SU-DHL-6 (cell line): Measurements from ENCODE around the gene NOSIP.

Experiments
- H2AFZ ChIP-seq: fragments of 200-600 bp; sonication (generic); 2 replicates; pipeline ENCODE4 v1.6.1; 2014; ENCODE audit warnings: low read depth, mild to moderate bottlenecking, moderate library complexity, mixed read lengths, antibody characterized with exemption, low read length; ENCODE audit not compliant: severe bottlenecking
- H3F3A ChIP-seq: fragments of 200-600 bp; shearing (Covaris generic); 2 replicates; pipeline ENCODE4 v1.6.0; 2016; ENCODE audit warnings: antibody characterized with exemption, mild to moderate bottlenecking; ENCODE audit not compliant: insufficient read depth
- H3K27ac ChIP-seq: fragments of 200-600 bp; sonication (generic); 2 replicates; pipeline ENCODE4 v1.5.1; 2016; ENCODE audit warnings: low read depth, mild to moderate bottlenecking, low read length, moderate library complexity, mixed read lengths
- H3K27me3 ChIP-seq: fragments of 200-600 bp; sonication (generic), shearing (Covaris generic); 2 replicates; pipeline ENCODE4 v1.6.0; 2014; ENCODE audit warnings: mild to moderate bottlenecking, low read length
- H3K36me3 ChIP-seq: fragments of 200-600 bp; sonication (generic); 2 replicates; pipeline ENCODE4 v1.6.1; 2014; ENCODE audit warnings: mild to moderate bottlenecking, low read length, mixed read lengths
- H3K4me2 ChIP-seq: fragments of 300-600, 200-600 bp; shearing (Covaris generic), sonication (generic); 2 replicates; pipeline ENCODE4 v1.6.0; 2014; ENCODE audit warnings: low read length, low read depth, mild to moderate bottlenecking; ENCODE audit not compliant: poor library complexity, severe bottlenecking
- H3K4me3 ChIP-seq: fragments of 200-600 bp; sonication (generic); 2 replicates; pipeline ENCODE4 v1.5.1; 2014; ENCODE audit warnings: antibody characterized with exemption, low read length, mild to moderate bottlenecking, mixed read lengths; ENCODE audit not compliant: insufficient read depth, poor library complexity, severe bottlenecking
- H3K79me2 ChIP-seq: fragments of 200-600 bp; sonication (generic); 2 replicates; pipeline ENCODE4 v1.6.1; 2014; ENCODE audit warnings: mild to moderate bottlenecking, low read length, moderate library complexity; ENCODE audit not compliant: insufficient read depth
- H3K9ac ChIP-seq: fragments of 200-600 bp; sonication (generic); 2 replicates; pipeline ENCODE4 v1.7.0; 2014; ENCODE audit warnings: mild to moderate bottlenecking, low read length
- H3K9me2 ChIP-seq: fragments of 200-600 bp; sonication (generic); replicated peaks from 2 replicates; pipeline ENCODE4 v1.6.1; 2014; ENCODE audit warnings: low read length; ENCODE audit not compliant: insufficient read depth
- H3K9me3 ChIP-seq: fragments of 200-600 bp; sonication (generic); 2 replicates; pipeline ENCODE4 v1.6.1; 2014; ENCODE audit warnings: low read length, mixed read lengths; ENCODE audit not compliant: insufficient read depth
- H4K20me1 ChIP-seq: fragments of 200-600 bp; sonication (generic); 2 replicates; pipeline ENCODE4 v1.6.1; 2014; ENCODE audit warnings: low read depth, mild to moderate bottlenecking, antibody characterized with exemption, low read length, moderate library complexity, mixed read lengths
- CTCF ChIP-seq: fragments of 200-600 bp; sonication (generic); IDR thresholded peaks from one replicate; pipeline ENCODE4 v1.5.1; 2017; ENCODE audit warnings: antibody characterized with exemption, mild to moderate bottlenecking, low read length, moderate library complexity; ENCODE audit not compliant: insufficient read depth, poor library complexity, severe bottlenecking
- EZH2phosphoT487 ChIP-seq: fragments of 200-600 bp; sonication (generic), shearing (Covaris generic); conservative IDR thresholded peaks from 2 replicates; pipeline ENCODE4 v1.6.1; 2018; ENCODE audit warnings: mild to moderate bottlenecking, antibody characterized with exemption, low read length, moderate library complexity, mixed read lengths

Gene NOSIP

DNA sequence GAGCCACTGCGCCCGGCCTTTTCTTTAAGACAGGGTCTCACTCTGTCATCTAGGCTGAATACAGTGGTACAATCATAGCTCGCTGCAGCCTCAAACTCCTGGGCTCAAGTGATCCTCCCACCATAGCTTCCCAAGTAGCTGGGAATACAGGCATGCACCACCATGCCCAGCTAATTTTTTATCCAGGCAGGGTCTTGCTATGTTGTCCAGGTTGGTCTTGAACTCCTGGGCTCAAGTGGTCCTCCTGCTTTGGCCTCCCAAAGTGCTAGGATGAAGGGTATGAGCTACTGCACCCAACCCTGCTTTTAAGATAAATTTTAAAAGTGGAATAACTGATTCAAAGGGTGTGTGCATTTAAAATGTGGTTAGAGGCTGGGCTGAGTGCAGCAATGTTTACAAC, 14.1 kb downstream of the NOSIP start:
- H3K27ac ChIP-seq = no peak overlapping the region
- peaks cover 64% of the 10 kb centered on the region for H3K79me2 ChIP-seq
- H3K9me2 ChIP-seq = no peaks in the 10 kb centered on the region
- H2AFZ ChIP-seq = no peak overlapping the region
- no peaks in the 10 kb centered on the region for H3K9me3 ChIP-seq
- no peak overlapping the region for H3K4me3 ChIP-seq
- H4K20me1 ChIP-seq = no peaks in the 10 kb centered on the region
- H3K27me3 ChIP-seq = no peaks in the 10 kb centered on the region
- TF ChIP-seq EZH2phosphoT487 (no peak), CTCF (no peak)
- H3F3A ChIP-seq = no peaks in the 10 kb centered on the region
- no peak overlapping the region for H3K4me2 ChIP-seq
- H3K9ac ChIP-seq = no peak overlapping the region
- H3K36me3 ChIP-seq = no peaks in the 10 kb centered on the region

GRCh38 chr19:49565261-49565660, 15.1 kb downstream of the NOSIP start:
- Histone ChIP-seq H3K27ac (no peak overlapping the region), H4K20me1 (no peaks in the 10 kb centered on the region), H3K4me3 (no peak overlapping the region), H3K27me3 (no peaks in the 10 kb centered on the region), H3K9me3 (no peaks in the 10 kb centered on the region), H3K9ac (no peak overlapping the region), H2AFZ (no peak overlapping the region), H3K9me2 (no peaks in the 10 kb centered on the region), H3F3A (no peaks in the 10 kb centered on the region), H3K79me2 (peaks cover 62% of the 10 kb centered on the region), H3K4me2 (no peak overlapping the region), H3K36me3 (no peaks in the 10 kb centered on the region)
- TF ChIP-seq CTCF = no peak
- TF ChIP-seq EZH2phosphoT487 = no peak

DNA sequence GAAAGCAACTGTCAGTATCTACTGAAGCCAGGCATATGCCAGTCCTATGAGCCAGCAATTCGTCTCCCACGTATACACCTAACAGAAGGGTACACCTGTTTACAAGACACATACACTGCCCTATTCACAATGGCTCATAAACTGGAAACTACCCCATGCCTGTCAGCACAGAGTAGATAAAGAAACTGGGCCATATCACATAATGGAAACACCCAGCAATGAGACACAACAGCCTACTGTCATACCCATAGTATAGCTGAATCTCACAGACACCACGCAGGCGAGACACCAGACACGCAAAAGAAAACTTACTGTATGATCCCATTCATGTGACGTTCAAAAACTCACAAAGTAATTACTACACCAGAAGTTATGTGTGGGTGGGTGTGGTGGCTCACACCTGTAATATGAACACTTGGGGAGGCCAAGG, 15.7 kb downstream of the NOSIP start:
- H3K27me3 ChIP-seq = no peaks in the 10 kb centered on the region
- H3F3A ChIP-seq = no peaks in the 10 kb centered on the region
- peaks cover 57% of the 10 kb centered on the region for H3K79me2 ChIP-seq
- H3K4me3 ChIP-seq = no peak overlapping the region
- no peak overlapping the region for H2AFZ ChIP-seq
- no peak overlapping the region for H3K27ac ChIP-seq
- H3K9me3 ChIP-seq = no peaks in the 10 kb centered on the region
- H3K4me2 ChIP-seq = no peak overlapping the region
- H3K9me2 ChIP-seq = no peaks in the 10 kb centered on the region
- H3K36me3 ChIP-seq = no peaks in the 10 kb centered on the region
- TF ChIP-seq EZH2phosphoT487 = no peak
- no peak for TF ChIP-seq CTCF
- no peak overlapping the region for H3K9ac ChIP-seq
- no peaks in the 10 kb centered on the region for H4K20me1 ChIP-seq

DNA sequence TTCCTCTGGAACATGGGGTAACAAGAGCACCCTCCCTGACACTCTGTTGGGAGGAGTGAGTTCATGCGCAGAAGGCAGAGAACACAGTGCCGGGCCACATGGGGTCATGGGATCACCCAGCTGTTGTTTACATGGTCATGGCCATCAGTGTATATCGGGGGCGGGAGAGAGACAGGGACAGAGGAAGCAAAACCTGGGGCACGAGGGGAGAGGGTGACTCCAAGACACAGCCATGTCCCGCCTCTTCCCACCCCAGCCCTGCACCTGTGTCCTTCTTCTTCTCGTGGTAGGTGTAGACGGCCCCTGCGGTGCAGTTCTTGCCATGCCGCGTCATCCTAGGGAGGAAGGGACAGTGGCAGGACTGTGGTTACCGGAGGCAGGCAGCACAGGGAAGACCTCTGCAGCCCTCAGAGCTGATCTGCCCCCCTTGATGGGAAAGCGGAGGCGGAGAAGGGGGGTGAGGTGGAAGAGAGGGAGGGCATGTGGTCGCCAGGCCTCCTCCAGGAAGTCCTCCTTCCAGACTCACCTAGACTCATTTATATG, 19.9 kb downstream of the NOSIP start:
- H4K20me1 ChIP-seq = no peaks in the 10 kb centered on the region
- no peaks in the 10 kb centered on the region for H3K9me3 ChIP-seq
- no peak overlapping the region for H2AFZ ChIP-seq
- H3K9me2 ChIP-seq = no peaks in the 10 kb centered on the region
- H3K27ac ChIP-seq = no peak overlapping the region
- no peaks in the 10 kb centered on the region for H3F3A ChIP-seq
- TF ChIP-seq CTCF (no peak), EZH2phosphoT487 (no peak)
- H3K27me3 ChIP-seq = no peaks in the 10 kb centered on the region
- peaks cover 28% of the 10 kb centered on the region for H3K79me2 ChIP-seq
- no peak overlapping the region for H3K4me3 ChIP-seq
- no peak overlapping the region for H3K4me2 ChIP-seq
- no peak overlapping the region for H3K9ac ChIP-seq
- H3K36me3 ChIP-seq = no peaks in the 10 kb centered on the region
